Natural killer cell (primary cell): ENCODE results near the gene BRD7. TPM values are rescaled to one million over a fixed set of nuclear protein-coding genes. Genes with fewer than 3 reads are reported as not detected.

Experiments
- ATAC-seq, 3 donors: fragments of 150-1000 bp in 2 of 3; fragments of 200-7000 bp in 1 of 3; cut with Tn5 transposase; 1 replicate in 1 of 3; 2 replicates in 2 of 3; pipeline ENCODE4 v1.10.0; 2021; ENCODE audit warnings: mild to moderate bottlenecking in 2 of 3, moderate library complexity in 2 of 3
- DNase-seq, 2 donors: peaks; one replicate each; pipeline versions ENCODE4 v3.0.0 to v3.0.0-alpha.2; 2013 to 2021; ENCODE audit warnings: mixed read lengths in 1 of 2
- H3K27ac ChIP-seq: one replicate; pipeline ENCODE4 v1.5.1; 2013; ENCODE audit warnings: mild to moderate bottlenecking, low read length
- H3K27me3 ChIP-seq: one replicate; pipeline ENCODE4 v1.6.1; 2013; ENCODE audit warnings: low read length; ENCODE audit not compliant: control insufficient read depth, insufficient read depth
- H3K36me3 ChIP-seq: one replicate; pipeline ENCODE4 v1.6.1; 2013; ENCODE audit warnings: low read length; ENCODE audit not compliant: control insufficient read depth, insufficient read depth
- H3K4me1 ChIP-seq: one replicate; pipeline ENCODE4 v1.6.1; 2013; ENCODE audit warnings: low read length; ENCODE audit not compliant: control insufficient read depth, insufficient read depth
- H3K4me3 ChIP-seq: one replicate; pipeline ENCODE4 v1.5.1; 2013; ENCODE audit warnings: low read length
- H3K9me3 ChIP-seq: one replicate; pipeline ENCODE4 v1.6.1; 2013; ENCODE audit warnings: low read length; ENCODE audit not compliant: control insufficient read depth, insufficient read depth
- H3K27ac Mint-ChIP-seq, 2 donors: one replicate each; pipeline ENCODE4 v1.8.0; 2022; ENCODE audit warnings: mild to moderate bottlenecking in 2 of 2, mixed read lengths in 2 of 2, moderate library complexity in 1 of 2
- H3K27me3 Mint-ChIP-seq, 2 donors: one replicate each; pipeline ENCODE4 v1.8.0; 2022; ENCODE audit warnings: low read depth in 2 of 2, mixed read lengths in 2 of 2
- H3K36me3 Mint-ChIP-seq: one replicate; pipeline ENCODE4 v1.8.0; 2022; ENCODE audit warnings: mixed read lengths
- H3K4me1 Mint-ChIP-seq, 2 donors: one replicate each; pipeline ENCODE4 v1.8.0; 2022; ENCODE audit warnings: mixed read lengths in 2 of 2
- H3K4me3 Mint-ChIP-seq: one replicate; pipeline ENCODE4 v1.8.0; 2022; ENCODE audit warnings: mild to moderate bottlenecking, moderate library complexity, mixed read lengths
- H3K9me3 Mint-ChIP-seq, 2 donors: one replicate each; pipeline ENCODE4 v1.8.0; 2022; ENCODE audit warnings: mixed read lengths in 2 of 2
- CTCF ChIP-seq: fragments of 200-600 bp; IDR thresholded peaks from one replicate; pipeline ENCODE4 v1.8.0; 2022; ENCODE audit warnings: antibody characterized with exemption
- WGBS: methylation state at CpG from one replicate; pipeline ENCODE4 v1.1.7; 2013; ENCODE audit warnings: missing lambda C conversion rate; ENCODE audit not compliant: insufficient coverage; 5-methylcytosine and 5-hydroxymethylcytosine counted together
- intact Hi-C: fragments of 100-400 bp; cut with micrococcal nuclease; formaldehyde crosslinking; loops from one replicate; pipeline ENCODE4 v1.14.2; 2022
- total RNA-seq, 4 donors: library from RNA; stranded (reverse); fragments of 120-200 nt in 1 of 4; gene quantifications; one replicate each; pipeline versions ENCODE4 v1.2.3 to v1.2.4, GENCODE V29; 2013 to 2022

Gene BRD7
- total RNA-seq, 3 donors from 2014 or later (not counting 1 experiment from before 2014, with no cell fraction given): 89.2 to 118 (median 94.9) TPM

- Mint-ChIP-seq H3K9me3 (no peaks in the 10 kb centered on the region), H3K27ac (no peak overlapping the region), H3K4me1 (no peaks in the 10 kb centered on the region), H3K36me3 (no peaks in the 10 kb centered on the region), H3K4me3 (no peak overlapping the region), H3K27me3 (peaks cover 5 to 8% of the 10 kb centered on the region in 2 donors)
- no peaks in the 10 kb centered on the region for H3K4me1 ChIP-seq
- no peak overlapping the region for H3K27ac ChIP-seq
- no peaks in the 10 kb centered on the region for H3K27me3 ChIP-seq
- WGBS: 79% methylated on average over 1 of the region's 1 CpG
- H3K9me3 ChIP-seq: no peaks in the 10 kb centered on the region
- intact Hi-C loops: no loop called here
- no peak for DNase-seq
- H3K4me3 ChIP-seq: no peak overlapping the region
- H3K36me3 ChIP-seq: no peaks in the 10 kb centered on the region
- no peak for TF ChIP-seq CTCF
- no peak for ATAC-seq
These were observed 19.7 kb upstream of the BRD7 start for GRCh38 chr16:50388496-50388895.

- Mint-ChIP-seq H3K27ac (no peak overlapping the region), H3K27me3 (peaks cover 4 to 5% of the 10 kb centered on the region in 2 donors), H3K9me3 (no peaks in the 10 kb centered on the region), H3K36me3 (no peaks in the 10 kb centered on the region), H3K4me3 (no peak overlapping the region), H3K4me1 (peaks cover 0 to 7% of the 10 kb centered on the region in 2 donors)
- no peaks in the 10 kb centered on the region for H3K36me3 ChIP-seq
- no peak for TF ChIP-seq CTCF
- DNase-seq (no peak), ATAC-seq (no peak)
- H3K9me3 ChIP-seq: no peaks in the 10 kb centered on the region
- WGBS: 92% methylated on average over 13 of the region's 13 CpGs
- no peaks in the 10 kb centered on the region for H3K4me1 ChIP-seq
- no peak overlapping the region for H3K4me3 ChIP-seq
- intact Hi-C loops: no loop called here
- H3K27ac ChIP-seq: no peak overlapping the region
- H3K27me3 ChIP-seq: no peaks in the 10 kb centered on the region
These were observed 18.0 kb upstream of the BRD7 start for GRCh38 chr16:50386774-50387173.

- Histone ChIP-seq H3K9me3 (no peaks in the 10 kb centered on the region), H3K36me3 (no peaks in the 10 kb centered on the region), H3K4me3 (no peak overlapping the region), H3K27me3 (no peaks in the 10 kb centered on the region), H3K4me1 (no peaks in the 10 kb centered on the region), H3K27ac (no peak overlapping the region)
- Mint-ChIP-seq H3K4me1 (peaks cover 0 to 7% of the 10 kb centered on the region in 2 donors), H3K4me3 (no peak overlapping the region), H3K9me3 (no peaks in the 10 kb centered on the region), H3K27ac (no peak overlapping the region), H3K36me3 (no peaks in the 10 kb centered on the region), H3K27me3 (peaks cover 4 to 5% of the 10 kb centered on the region in 2 donors)
- no peak for TF ChIP-seq CTCF
- no peak for ATAC-seq
- 82% methylated on average over 5 of the region's 5 CpGs for WGBS
- intact Hi-C loops: no loop called here
- no peak for DNase-seq
These were observed 17.4 kb upstream of the BRD7 start for GRCh38 chr16:50386139-50386538.

GRCh38 chr16:50384500-50385135, 15.8 kb upstream of the BRD7 start:
- DNase-seq (no peak), ATAC-seq (no peak)
- 89% methylated on average over 7 of the region's 7 CpGs for WGBS
- Histone ChIP-seq H3K27ac (no peak overlapping the region), H3K9me3 (no peaks in the 10 kb centered on the region), H3K36me3 (no peaks in the 10 kb centered on the region), H3K4me3 (no peak overlapping the region), H3K27me3 (no peaks in the 10 kb centered on the region), H3K4me1 (no peaks in the 10 kb centered on the region)
- Mint-ChIP-seq H3K4me1 (peaks cover 0 to 7% of the 10 kb centered on the region in 2 donors), H3K27me3 (peaks cover 4 to 5% of the 10 kb centered on the region in 2 donors), H3K36me3 (no peaks in the 10 kb centered on the region), H3K27ac (no peak overlapping the region), H3K4me3 (no peak overlapping the region), H3K9me3 (no peaks in the 10 kb centered on the region)
- intact Hi-C loops: no loop called here
- no peak for TF ChIP-seq CTCF
